RPMI8226 (cell line): ENCODE results near the gene ARSK.

ENCODE experiments used
- DNase-seq: peaks from one replicate; pipeline ENCODE4 v3.0.0-alpha.2; 2015

The ARSK gene

GRCh38 chr5:95554647-95555548 is at the start of gene ARSK, which contains the start of gene SKIC3:
TSS of gene ARSK (plus strand) at chr5:95555101. CDS start at chr5:95555279, 178 bp downstream.
TSS of gene SKIC3 (minus strand) at chr5:95554977. CDS start at chr5:95547150, 7,827 bp downstream.
- DNase-seq, result peak; percentile 99

- no peak for DNase-seq
These were observed 46.4 kb upstream of the ARSK start for GRCh38 chr5:95508550-95508949.

- DNase-seq, result no peak
These were observed 43.3 kb upstream of the ARSK start for GRCh38 chr5:95511606-95512005.

GRCh38 chr5:95518417-95518816 is 36.5 kb upstream of the ARSK start:
- no peak for DNase-seq

- DNase-seq, result no peak
These were observed 35.8 kb upstream of the ARSK start for GRCh38 chr5:95519151-95519550.

GRCh38 chr5:95519681-95520080 is 35.2 kb upstream of the ARSK start:
- no peak for DNase-seq

GRCh38 chr5:95520206-95520605 is 34.7 kb upstream of the ARSK start:
- DNase-seq, result no peak

GRCh38 chr5:95524423-95524822 is 30.5 kb upstream of the ARSK start:
- DNase-seq, result no peak

GRCh38 chr5:95526871-95527270 is 28.0 kb upstream of the ARSK start:
- no peak for DNase-seq

- DNase-seq, result no peak
These were observed 26.3 kb upstream of the ARSK start for GRCh38 chr5:95528565-95528964.

- no peak for DNase-seq
These were observed 24.5 kb upstream of the ARSK start for GRCh38 chr5:95530416-95530815.

- no peak for DNase-seq
These were observed 23.4 kb upstream of the ARSK start for GRCh38 chr5:95531491-95531890.

- DNase-seq, result no peak
These were observed 22.5 kb upstream of the ARSK start for GRCh38 chr5:95532415-95532814.

- no peak for DNase-seq
These were observed 21.8 kb upstream of the ARSK start for GRCh38 chr5:95533106-95533505.

- DNase-seq, result no peak
These were observed 21.1 kb upstream of the ARSK start for GRCh38 chr5:95533761-95534160.

GRCh38 chr5:95537501-95537900 is 17.4 kb upstream of the ARSK start:
- no peak for DNase-seq

GRCh38 chr5:95543017-95543705 is 11.7 kb upstream of the ARSK start:
- DNase-seq, result peak; percentile 13

- no peak for DNase-seq
These were observed 5.9 kb upstream of the ARSK start for GRCh38 chr5:95549030-95549429.

GRCh38 chr5:95554331-95554646 is 612 bp upstream of the ARSK start:
- no peak for DNase-seq

GRCh38 chr5:95555553-95555952 is 652 bp downstream of the ARSK start:
- no peak for DNase-seq

GRCh38 chr5:95557841-95558240 is 2.9 kb downstream of the ARSK start:
- no peak for DNase-seq

- peak; percentile 19 for DNase-seq
These were observed 7.4 kb downstream of the ARSK start for GRCh38 chr5:95562282-95562681.

- DNase-seq, result no peak
These were observed 8.5 kb downstream of the ARSK start for GRCh38 chr5:95563367-95563766.

GRCh38 chr5:95564450-95564849 is 9.5 kb downstream of the ARSK start:
- peak; percentile 92 for DNase-seq
